ENCODE results near the gene CTSE.
A peak's percentile ranks its signal among the peaks of the same experiment; 100 is the strongest.

Gene CTSE

DNA sequence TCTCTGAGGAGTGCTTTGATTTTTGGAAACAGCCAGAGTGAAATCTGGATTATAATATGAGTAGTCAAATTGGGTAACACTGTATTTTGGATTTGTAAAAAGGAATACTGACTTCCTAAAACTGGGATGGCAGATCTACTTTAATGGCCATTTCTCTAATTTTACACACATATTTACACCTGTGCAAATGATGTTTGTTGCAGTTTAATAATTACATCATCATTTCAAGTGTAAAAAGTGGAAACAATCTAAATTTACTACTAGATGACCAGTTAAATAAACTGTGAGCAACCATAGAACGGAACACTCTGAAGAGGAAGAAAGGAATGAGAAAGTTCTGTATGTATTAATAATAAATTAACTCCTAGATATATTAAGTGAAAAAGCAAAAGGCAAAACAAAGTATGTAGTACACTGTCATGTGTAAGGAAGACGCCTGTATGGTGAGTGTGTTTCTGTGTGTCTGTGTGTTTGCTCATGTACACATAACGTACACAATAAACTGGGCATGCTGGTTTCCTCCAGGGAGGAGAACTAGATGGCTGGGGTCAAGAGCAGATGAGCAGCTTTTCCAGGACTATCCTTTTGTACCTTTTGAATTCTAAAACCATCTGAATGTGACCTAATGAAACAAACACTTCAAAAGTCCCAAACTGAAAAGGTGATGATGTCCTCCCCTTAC is 26.4 kb upstream of the CTSE start:
- no peak for DNase-seq

- DNase-seq = no peak
Measured at GRCh38 chr1:206049293-206049692, 25.6 kb upstream of the CTSE start.

- DNase-seq = no peak
Measured at GRCh38 chr1:206048582-206048981, 24.9 kb upstream of the CTSE start.

- no peak for DNase-seq
Measured at GRCh38 chr1:206047271-206047670, 23.6 kb upstream of the CTSE start.

GRCh38 chr1:206041640-206042039 is 17.9 kb upstream of the CTSE start:
- peak; percentile 52 for DNase-seq

DNA sequence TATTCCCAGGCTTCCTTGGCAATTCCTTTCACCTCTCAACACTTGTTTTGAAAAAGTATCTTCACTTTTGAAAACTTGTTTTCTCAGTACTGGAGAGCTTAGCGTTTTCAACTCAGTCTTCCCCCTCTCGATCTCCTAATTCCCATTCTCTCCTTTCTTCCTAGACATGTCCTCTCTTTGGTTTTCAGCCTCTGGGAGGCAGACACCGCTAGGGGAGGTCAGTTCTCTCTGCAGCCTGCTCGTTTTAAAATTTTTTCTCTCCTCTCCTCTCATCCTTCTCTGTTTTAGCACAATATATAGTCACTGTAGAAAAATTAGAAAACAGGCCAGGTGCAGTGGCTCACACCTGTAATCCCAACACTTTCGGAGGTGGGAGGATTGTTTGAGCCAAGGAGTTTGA is 16.6 kb upstream of the CTSE start:
- DNase-seq = no peak

DNA sequence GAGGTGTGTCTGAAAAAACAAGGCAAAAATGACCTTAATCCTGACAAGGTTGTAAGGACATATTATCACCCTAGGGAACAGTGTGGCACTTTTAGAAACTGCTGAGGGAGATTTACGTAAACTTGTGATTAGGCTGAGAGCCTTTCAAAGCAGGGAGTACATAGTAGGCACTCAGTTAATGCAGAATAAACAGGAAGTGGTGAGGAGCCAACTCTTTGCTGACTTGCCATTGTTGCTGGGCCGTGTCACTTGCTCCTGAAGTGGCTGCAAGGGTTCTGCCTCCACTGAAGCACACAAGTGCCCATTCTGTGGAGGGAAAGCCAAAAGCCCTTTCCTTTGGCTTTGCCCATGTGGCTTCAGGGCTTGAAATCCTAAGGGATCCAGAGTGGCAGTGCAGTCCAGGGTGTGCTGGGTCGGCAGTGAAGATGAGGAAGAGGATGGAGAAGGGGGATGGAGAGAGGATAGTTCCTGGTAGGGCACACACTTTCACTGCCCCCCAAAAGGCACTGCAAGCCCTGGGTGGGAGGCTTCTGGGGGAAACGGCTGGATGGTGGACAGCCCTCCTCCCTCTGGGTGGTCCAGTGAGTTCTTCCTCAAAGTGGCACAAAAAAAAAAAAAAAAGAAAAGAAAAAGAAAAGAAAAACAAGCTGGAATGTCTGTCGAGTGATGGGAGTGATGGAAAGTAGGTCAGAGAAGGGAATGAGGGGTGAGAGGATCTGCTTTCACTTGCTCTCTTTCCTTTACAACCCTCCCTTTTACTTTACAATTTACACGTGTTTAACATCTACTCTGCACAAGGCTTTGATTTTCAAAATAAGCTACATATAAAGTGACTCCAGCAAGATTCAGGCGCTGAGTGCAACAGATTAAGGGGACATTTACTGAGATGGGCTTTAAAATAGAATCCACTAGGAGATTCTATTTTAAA is 15.6 kb upstream of the CTSE start:
- peak; percentile 63 for DNase-seq

DNA sequence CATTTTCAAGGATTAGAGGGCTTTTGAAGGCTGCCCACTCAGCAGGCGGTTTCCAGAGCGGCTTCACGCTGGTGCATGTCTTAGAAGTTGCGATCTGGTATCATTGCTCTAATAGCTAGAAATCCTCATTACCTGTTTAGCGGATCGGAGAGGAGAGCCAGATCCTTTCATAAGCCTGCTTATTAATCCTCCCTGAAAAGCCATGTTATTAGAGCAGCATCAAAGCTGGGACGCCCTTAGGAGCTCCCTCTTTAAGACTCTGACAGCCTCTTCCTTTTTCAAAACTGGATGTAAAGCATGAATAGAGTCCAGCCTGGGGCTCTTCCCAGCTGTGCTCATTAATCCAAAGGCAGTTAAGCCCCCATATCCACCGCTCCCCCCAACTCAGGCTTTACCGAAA is 13.9 kb upstream of the CTSE start:
- DNase-seq = peak; percentile 73

DNA sequence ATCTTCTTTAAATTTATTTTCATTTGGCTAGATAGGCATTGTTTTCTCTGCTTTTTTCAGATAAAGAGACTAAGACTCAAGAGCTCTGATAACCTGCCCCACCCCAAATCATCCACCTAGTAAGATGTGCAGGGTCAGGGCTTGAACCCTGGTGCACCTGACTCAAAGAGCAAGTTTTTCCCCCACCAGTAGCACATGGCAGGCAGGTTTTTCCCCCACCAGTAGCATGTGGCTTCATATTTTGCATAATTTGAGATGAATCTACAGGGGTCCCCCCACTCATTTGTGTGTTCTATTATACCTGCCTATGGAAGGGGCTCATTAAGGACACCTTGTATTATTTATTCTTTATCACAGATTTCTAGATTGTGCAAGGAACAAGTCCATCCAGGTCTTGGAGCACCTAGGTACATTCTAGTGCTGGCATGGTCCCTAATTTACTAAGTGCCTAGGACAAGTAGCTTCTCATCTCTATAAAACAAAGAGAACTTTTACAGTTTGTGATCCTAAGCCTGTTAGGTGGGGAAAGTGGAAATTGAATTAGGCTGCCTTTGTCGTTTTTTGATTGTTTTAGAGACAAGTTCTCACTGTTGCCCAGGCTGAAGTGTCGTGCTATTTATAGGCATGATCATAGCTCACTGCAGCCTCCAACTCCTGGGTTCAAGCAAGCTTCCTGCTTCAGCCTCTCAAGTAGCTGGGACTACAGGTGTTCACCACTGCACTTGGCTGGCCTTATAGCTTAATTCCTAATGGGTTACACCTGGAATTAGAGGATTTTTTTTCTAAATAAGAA is 13.2 kb upstream of the CTSE start:
- no peak for DNase-seq

GRCh38 chr1:206035027-206035426 is 11.3 kb upstream of the CTSE start:
- no peak for DNase-seq

GRCh38 chr1:206032380-206033140 is 8.9 kb upstream of the CTSE start:
- no peak for DNase-seq

DNA sequence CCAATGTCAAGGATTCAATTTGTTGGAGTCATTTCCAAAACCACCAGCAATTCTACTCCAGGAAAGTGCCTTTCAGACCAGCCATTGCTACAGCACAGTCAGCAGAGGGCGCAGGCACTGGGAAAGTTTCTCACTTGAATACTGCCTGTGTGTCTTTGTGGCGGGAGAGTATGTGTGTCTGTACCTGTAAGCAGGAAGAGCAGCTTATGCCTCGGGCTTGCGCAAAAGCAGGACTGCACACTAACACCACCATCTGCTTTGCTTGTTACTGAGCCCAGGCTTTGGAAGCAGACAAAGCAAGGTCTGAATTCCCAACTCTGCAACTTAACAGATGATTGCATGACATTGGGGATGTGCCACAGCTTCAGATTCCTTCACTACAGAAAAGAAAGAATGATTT is 7.0 kb upstream of the CTSE start:
- DNase-seq = peak; percentile 66

DNA sequence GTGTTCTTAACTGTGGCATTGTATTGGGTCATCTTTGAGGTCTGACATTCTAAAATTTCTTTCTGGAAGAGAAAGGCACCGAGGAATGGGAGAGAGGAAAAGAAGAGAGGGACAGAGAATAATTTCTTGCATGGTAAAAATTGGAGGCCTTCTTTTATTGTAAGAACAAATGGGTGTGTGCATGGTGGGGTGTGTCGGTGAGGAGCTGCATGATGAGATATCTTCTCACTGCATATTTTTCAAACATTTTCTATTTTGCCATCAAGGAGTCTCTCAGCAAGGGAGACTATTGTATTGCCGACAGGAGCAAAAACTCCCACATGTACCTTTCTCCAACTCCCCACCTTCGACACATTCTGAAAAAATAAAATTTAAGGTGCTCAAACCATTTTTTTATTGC is 6.5 kb upstream of the CTSE start:
- DNase-seq = no peak

GRCh38 chr1:206029484-206029883 is 5.8 kb upstream of the CTSE start:
- no peak for DNase-seq

GRCh38 chr1:206025283-206025820 is 1.7 kb upstream of the CTSE start:
- no peak for DNase-seq

GRCh38 chr1:206022766-206023165 is 929 bp downstream of the CTSE start:
- no peak for DNase-seq

DNA sequence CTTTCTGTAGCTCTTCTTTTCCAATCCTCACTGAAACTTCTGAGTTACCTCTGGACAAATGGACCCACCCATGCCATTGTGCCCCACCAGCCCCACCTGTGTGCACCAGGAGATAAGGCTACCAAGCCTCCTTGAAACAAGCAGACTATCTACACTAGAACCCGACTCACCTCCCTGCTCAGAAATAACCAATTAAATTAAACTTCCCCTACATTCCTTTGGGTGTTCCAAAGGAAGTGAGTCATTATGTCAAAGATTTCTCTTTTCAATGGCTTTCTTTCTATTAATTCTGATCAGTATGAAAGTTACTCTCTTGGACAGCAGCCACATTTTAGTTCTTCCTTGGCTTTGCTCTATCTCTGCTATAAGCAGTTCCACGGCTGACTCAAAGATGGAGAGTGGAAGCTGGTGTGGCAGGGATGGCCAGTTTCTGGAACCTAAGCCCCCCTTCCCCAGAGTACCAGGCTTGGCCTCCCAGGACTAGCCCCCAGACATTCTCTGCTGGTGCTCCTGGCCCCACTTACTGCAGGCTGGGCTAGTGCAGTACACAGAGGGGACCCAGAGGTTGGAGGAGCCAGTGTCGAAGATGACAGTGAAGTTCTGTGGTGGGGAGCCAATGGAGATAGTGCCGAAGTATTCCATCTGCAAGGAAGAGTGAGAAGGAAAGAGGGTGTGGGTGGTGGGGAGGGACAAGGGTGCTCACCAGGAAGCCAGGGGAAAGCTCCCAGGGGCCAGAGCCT is 1.9 kb downstream of the CTSE start:
- no peak for DNase-seq

DNA sequence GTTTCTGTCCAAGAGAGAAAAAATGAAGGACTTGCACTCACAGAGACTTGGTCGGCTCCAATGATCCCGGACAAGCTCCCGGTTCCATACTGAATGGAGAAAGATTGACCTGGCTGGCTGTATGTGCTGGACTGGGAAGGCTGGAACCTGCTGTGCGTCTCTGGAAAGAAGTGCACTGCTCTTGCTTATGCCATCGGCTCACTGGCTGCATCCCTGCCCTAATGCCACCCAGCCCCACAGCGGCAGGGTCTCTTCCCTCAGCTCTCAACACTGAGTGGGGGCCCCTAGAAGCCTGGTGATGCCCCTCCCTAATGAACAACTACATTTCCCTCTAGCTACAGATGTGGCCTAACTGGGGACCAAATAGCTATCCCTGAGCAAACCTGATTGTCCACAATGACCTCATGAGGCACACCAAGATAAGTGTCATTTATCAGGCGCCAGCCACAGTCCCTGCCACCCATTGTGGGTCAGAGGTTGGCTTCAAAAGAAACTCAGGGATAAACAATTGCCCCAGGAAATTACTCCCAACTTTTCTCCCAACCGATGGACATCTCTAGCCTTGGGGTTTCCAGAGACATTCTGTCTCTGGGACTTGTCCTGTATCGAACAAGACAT is 2.6 kb downstream of the CTSE start:
- DNase-seq = no peak

GRCh38 chr1:206020393-206021007 is 3.2 kb downstream of the CTSE start:
- DNase-seq = no peak

- DNase-seq = no peak
Measured at GRCh38 chr1:206015071-206015470, 8.6 kb downstream of the CTSE start.

DNA sequence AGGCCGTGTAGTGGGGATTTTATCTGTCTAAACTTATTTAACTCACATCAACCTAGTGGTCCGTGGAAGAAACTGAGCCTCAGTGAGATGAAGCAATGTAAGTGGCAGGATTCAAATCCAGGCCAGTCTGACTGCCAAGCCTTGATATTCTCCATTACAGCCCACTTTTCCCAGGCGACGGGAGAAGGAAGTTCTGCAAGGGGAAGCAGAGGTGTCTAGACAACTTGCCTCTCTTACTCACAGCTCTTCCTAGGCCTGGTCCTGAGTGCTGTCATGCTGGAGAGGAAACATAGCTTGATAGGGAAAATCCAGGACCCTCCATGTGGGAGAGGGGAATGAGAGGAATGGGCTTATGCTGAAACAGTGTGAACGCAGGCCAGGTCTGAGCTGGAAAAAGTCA is 9.1 kb downstream of the CTSE start:
- no peak for DNase-seq
